ENCODE measurements around the gene MBTPS1.

DNA sequence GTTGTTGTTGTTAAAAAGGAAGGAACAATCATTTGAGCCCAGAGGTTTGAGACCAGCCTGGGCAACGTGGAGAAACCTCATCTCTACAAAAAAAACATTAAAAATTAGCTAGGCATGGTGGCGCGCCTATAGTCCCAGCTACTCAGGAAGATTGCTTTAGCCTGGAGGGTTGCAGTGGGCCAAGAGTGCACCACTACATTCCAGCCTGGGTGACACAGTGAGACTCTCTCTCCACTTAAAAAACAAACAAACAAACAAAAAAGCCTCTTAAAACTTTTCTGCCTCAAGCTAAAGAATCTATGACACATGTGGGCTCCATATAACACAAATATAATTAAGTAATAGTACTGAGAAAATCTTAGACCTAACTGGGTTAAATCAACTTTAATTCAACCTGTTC is 12.5 kb downstream of the MBTPS1 start:
- TF ChIP-seq GATA2 (IDR thresholded peaks at IDR 0.05; ENCODE audit: low read depth, low read length) (no peak), GATA3 (IDR thresholded peaks at IDR 0.05; ENCODE audit: low read depth, low read length) (no peak)

Data from SH-SY5Y (cell line).